ENCODE data around the gene GUCY2F.
A peak's percentile ranks its signal among the peaks of the same experiment; 100 is the strongest.

Gene GUCY2F

GRCh38 chrX:109481986-109482385, at the start of gene GUCY2F:
Gene GUCY2F, minus strand, starts transcription at chrX:109482086. Its CDS starts 6,150 bp downstream, at chrX:109475936.
- FAIRE-seq (no peak), DNase-seq (ENCODE audit: insufficient read length, low spot score) (no peak)

- DNase-seq (ENCODE audit: insufficient read length, low spot score) (no peak), FAIRE-seq (no peak)
These were observed 37.1 kb upstream of the GUCY2F start for GRCh38 chrX:109519001-109519400.

GRCh38 chrX:109511113-109511512, 29.2 kb upstream of the GUCY2F start:
- FAIRE-seq (no peak), DNase-seq (ENCODE audit: insufficient read length, low spot score) (no peak)

- DNase-seq (ENCODE audit: insufficient read length, low spot score) (no peak), FAIRE-seq (no peak)
These were observed 27.0 kb upstream of the GUCY2F start for GRCh38 chrX:109508915-109509314.

- DNase-seq (ENCODE audit: insufficient read length, low spot score) (no peak), FAIRE-seq (no peak)
These were observed 19.3 kb upstream of the GUCY2F start for GRCh38 chrX:109501176-109501575.

- DNase-seq (ENCODE audit: insufficient read length, low spot score) (no peak), FAIRE-seq (no peak)
These were observed 16.5 kb upstream of the GUCY2F start for GRCh38 chrX:109498434-109498833.

- FAIRE-seq (no peak), DNase-seq (ENCODE audit: insufficient read length, low spot score) (no peak)
These were observed 7.3 kb upstream of the GUCY2F start for GRCh38 chrX:109489174-109489573.

- peak; percentile 86 for FAIRE-seq
- no peak for DNase-seq (ENCODE audit: insufficient read length, low spot score)
These were observed 5.8 kb upstream of the GUCY2F start for GRCh38 chrX:109487640-109488039.

- FAIRE-seq: peak; percentile 78
- peak; percentile 5 for DNase-seq (ENCODE audit: insufficient read length, low spot score)
These were observed 3.8 kb upstream of the GUCY2F start for GRCh38 chrX:109485470-109486340.

- FAIRE-seq (no peak), DNase-seq (ENCODE audit: insufficient read length, low spot score) (no peak)
These were observed 3.0 kb upstream of the GUCY2F start for GRCh38 chrX:109484886-109485285.

GRCh38 chrX:109475174-109475891, 6.6 kb downstream of the GUCY2F start:
- DNase-seq (ENCODE audit: insufficient read length, low spot score): no peak

GRCh38 chrX:109472939-109473735, 8.7 kb downstream of the GUCY2F start:
- FAIRE-seq (no peak), DNase-seq (ENCODE audit: insufficient read length, low spot score) (no peak)

More at GRCh38 chrX:109475174-109475891, 6.6 kb downstream of the GUCY2F start:
- FAIRE-seq: peak; percentile 74

- no peak for DNase-seq (ENCODE audit: insufficient read length, low spot score)
- FAIRE-seq: no peak
These were observed 17.7 kb downstream of the GUCY2F start for GRCh38 chrX:109464231-109464630.

- DNase-seq (ENCODE audit: insufficient read length, low spot score) (no peak), FAIRE-seq (no peak)
These were observed 18.1 kb downstream of the GUCY2F start for GRCh38 chrX:109463784-109464183.

- DNase-seq (ENCODE audit: insufficient read length, low spot score) (no peak), FAIRE-seq (no peak)
These were observed 33.5 kb downstream of the GUCY2F start for GRCh38 chrX:109448282-109448938.

GRCh38 chrX:109441266-109441665, 40.6 kb downstream of the GUCY2F start:
- DNase-seq (ENCODE audit: insufficient read length, low spot score): no peak
- FAIRE-seq: no peak

- no peak for FAIRE-seq
These were observed 41.4 kb downstream of the GUCY2F start for GRCh38 chrX:109440475-109440874.

GRCh38 chrX:109409181-109409580, 72.7 kb downstream of the GUCY2F start:
- FAIRE-seq (no peak), DNase-seq (ENCODE audit: insufficient read length, low spot score) (no peak)

More at GRCh38 chrX:109440475-109440874, 41.4 kb downstream of the GUCY2F start:
- no peak for DNase-seq (ENCODE audit: insufficient read length, low spot score)

- DNase-seq (ENCODE audit: insufficient read length, low spot score): no peak
- FAIRE-seq: no peak
These were observed 78.0 kb downstream of the GUCY2F start for GRCh38 chrX:109403922-109404321.

- FAIRE-seq (no peak), DNase-seq (ENCODE audit: insufficient read length, low spot score) (no peak)
These were observed 82.1 kb downstream of the GUCY2F start for GRCh38 chrX:109399831-109400230.

Data from GM19239 (cell line).